Measurements from ENCODE around the gene OR7A17.

The OR7A17 gene

GRCh38 chr19:14886032-14886431 is at the start of gene OR7A17:
TSS of gene OR7A17 (minus strand) at chr19:14886132. CDS start at chr19:14881355, 4,777 bp downstream.
- DNase-seq: no peak

GRCh38 chr19:14933506-14933905 is 47.6 kb upstream of the OR7A17 start:
- DNase-seq: no peak

- DNase-seq: no peak
These were observed 30.9 kb upstream of the OR7A17 start for GRCh38 chr19:14916848-14917247.

DNA sequence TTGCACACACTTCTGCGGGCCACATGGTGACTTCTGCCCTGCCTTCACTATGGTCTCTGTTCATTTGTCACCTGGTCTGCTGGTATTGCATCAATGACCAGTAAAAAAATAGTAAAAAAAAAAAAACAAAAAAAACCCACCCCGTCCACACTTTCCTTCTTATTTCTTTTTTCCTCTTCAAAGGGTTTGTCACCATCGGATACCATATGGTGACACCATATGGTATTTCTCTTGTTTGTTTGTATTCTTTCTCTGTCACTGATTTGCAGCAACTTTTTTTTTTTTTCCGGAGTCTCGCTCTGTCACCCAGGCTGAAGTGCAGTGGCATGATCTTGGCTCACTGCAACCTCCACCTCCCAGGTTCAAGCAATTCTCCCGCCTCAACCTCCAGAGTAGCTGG is 29.2 kb upstream of the OR7A17 start:
- DNase-seq: no peak

DNA sequence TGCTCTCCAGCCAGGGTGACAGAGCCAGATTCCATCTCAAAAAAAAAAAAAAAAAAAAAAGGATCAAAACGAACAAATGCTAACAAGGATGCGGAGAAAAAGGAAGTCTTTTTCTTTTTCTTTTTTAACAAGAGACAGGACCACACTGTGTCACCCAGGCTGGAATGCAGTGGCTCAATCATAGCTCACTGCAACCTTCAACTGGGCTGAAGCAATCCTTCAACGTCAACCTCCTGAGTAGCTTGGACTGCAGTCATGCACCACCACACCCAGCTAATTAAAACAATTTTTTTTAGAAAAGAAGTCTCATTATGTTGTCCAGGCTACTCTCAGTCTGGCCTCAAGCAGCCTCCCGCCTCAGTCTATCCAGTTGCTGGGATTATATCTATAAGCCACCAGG is 20.8 kb upstream of the OR7A17 start:
- DNase-seq: no peak

GRCh38 chr19:14901675-14902260 is 15.8 kb upstream of the OR7A17 start:
- DNase-seq: no peak

DNA sequence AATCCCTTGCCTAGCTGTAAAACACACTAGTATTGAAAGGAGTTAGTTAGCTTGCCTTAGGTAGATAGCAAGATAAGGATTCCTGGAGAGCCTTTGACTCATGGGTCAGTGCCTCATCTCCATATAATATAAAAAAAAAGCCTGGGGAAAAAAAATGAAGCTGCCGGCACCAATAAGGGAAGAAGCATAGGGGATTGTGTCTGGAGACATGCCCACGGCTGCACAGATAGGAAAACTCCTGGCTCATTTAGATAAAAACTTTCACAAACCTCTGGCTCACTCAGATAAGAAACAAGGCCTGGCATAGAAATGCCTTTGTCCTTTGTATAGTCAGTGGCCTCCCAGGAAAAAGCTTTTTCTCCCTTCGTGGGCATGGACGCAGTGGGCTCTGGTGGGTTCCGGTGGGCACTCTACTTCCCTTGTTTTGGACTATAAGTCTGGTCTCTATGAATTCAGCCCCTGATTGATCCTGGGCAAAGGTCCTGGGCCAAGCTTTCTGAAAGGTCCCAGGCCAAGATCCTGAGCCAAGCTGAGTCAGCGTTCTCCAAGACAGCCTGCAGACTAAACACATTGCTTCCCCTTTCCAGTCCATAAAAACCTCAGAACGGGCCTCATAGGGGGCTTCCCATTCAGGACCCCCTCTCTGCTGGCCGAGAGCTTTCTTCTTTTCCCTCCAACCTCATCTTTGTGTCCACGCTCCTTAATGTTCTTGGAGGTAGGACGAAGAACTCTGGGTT is 4.9 kb upstream of the OR7A17 start:
- DNase-seq: peak; percentile 70

DNA sequence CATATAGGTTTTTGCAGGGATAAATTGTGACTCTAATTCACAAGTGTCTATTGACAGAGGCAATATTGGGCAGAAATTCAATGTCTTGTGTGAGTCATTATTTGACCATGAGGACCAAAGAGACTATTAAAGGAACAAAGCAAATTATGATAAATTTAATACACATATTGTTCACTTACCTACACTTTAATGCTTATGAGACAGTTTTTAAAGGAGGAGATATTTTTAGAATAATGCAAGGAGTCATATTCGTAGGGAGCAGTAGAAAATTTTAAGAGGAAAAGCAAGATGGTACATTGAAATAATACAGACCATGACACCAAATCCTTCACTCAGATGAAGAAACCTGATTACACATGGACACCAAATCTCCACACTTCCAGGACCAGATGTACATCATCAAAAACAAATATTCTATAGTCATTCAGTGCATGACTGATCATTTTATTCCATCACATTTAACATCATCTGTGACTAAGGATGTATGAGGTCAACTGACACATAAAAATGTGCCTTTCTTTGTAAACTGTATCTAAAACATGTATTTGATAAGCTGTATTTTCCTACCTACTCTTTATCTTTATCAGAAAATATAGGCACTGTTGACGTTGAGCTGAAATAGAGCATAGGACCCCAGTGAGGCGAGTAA is 4.2 kb upstream of the OR7A17 start:
- DNase-seq: no peak

DNA sequence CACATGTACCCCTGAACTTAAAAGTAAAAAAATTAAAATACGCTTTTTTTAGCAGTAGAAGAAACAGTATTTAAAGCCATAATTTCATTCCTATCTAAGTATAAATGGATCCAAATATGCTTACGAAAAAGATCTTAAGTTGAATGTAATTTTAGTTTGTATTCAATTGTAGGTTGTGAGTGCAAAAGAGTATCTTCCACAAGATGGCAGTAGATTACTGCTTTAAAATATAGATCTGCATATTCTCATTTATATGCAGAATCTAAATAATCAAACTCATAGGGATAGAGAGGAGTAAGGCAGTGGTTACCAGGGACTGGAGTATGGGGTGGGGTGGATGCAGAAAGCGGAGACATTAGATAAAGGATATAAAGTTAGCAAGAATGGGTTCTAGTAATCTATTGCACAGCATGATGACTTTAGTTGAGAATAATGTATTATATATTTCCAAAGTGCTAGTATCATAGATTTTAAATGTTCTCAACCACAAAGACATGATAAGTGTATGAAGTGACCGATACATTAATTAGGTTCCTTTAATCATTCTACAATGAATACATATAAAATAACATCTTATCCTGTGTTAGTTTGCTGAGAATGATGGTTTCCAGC is 14.2 kb downstream of the OR7A17 start:
- peak; percentile 21 for DNase-seq

- DNase-seq: no peak
These were observed 17.4 kb downstream of the OR7A17 start for GRCh38 chr19:14868497-14868896.

DNA sequence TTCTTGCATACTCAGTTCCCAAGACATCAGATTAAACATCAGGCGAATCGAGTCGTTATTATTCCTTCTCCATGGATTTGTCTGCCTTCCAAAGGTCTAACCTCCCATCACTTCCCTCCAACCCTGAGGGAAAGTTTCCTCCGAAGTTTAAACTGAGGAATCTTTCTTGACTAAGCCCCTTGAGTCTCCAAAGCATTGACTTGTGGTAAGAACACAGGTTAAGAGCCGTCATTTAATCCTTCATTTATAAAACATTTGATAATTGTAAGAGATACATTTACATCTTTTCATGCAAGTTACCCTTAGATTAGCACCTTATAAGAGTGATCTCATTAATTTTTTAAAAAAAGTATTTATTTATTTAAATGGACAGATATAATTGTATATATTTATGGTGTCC is 37.1 kb downstream of the OR7A17 start, which contains the start of gene OR7A10:
Gene OR7A10 (minus strand): TSS at position 101 of the 400 bp plus-strand sequence. CDS start 7,045 bp downstream, outside the sequence.
- no peak for DNase-seq

- no peak for DNase-seq
These were observed 42.4 kb downstream of the OR7A17 start for GRCh38 chr19:14843578-14843977.

DNA sequence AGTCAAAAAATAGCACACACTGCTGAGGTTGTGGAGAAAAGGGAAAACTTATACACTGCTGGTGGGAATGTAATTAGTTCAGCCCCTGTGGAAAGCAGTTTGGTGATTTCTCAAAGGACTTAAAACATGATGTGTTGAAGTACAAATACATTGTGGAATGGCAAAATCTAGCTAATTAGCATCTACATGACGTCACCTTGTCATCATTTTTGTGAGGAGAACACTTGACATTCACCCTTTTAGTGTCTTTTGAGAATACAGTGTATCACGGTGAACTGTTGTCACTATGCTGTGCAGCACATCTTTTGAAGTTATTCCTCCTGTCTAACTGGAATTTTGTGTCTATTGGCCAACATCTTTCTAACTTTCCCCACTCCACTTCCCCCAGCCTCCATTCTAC is 42.8 kb downstream of the OR7A17 start:
- DNase-seq: no peak

DNA sequence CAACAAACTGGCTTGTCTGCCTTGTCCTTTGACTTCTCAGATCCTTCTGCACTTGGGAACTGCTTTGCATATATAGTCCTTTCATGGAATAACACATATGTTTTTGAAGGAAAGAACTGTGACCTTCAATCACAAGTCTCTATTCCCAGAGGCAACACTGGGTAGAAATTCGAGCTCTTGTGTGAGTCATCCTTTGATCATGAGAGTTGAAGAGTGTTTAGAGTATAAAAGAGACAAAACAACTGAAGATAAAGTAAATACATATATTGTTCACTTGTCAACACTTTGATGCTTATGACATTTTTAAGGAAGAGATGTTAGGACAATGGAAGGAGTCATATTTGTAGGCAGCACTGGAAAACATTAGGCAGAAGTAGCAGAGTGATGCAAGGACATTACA is 45.7 kb downstream of the OR7A17 start:
- DNase-seq: no peak

DNA sequence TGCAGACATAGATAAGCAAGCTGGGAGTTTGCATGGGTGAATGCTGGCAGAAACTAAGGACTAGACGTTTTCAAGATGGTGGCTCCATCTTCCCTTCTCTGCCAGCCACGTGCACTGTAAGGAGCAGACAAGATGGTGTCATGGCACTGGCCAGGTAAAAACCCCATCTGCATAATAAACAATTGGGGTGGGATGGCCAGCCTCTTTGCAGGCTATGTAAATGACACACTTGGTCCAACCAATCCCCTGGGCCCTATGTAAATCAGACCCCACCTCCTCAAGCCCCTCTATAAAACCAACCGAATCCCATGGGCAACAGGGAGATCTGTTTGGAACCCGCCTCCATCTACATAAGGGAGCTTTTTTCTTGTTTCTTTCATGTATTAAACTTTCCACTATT is 48.5 kb downstream of the OR7A17 start:
- DNase-seq: no peak

GRCh38 chr19:14835011-14835410 is 50.9 kb downstream of the OR7A17 start, which contains the start of the genes OR7A5 and OR7C1:
TSS of gene OR7A5 (minus strand) at chr19:14835185. CDS start at chr19:14828241, 6,944 bp downstream.
TSS of gene OR7C1 (minus strand) at chr19:14835185. CDS start at chr19:14800136, 35,049 bp downstream.
- no peak for DNase-seq

DNA sequence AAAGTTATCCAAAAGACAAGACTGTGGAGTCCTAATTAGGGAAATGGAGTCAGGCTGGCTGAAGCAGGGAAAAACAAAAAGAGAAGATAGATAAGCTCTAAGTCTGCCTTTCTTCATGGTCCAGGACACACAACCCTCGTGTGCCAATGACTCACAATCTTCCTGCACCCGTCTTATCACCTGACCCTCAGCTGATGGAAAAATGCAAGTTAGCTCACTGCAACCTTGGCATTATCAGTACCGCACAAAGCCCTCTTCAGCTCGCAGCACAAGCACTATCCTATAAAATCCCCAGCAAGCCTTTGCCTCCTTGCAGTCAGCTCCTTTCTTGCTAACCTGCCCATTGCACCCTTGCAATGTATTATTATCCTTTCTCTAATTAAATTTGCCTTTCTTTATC is 55.2 kb downstream of the OR7A17 start:
- no peak for DNase-seq

Data from KG1 (cell line).